ENCODE measurements around the gene AFMID.
"Not testable (repeated sequence)": the region's sequence is repeated elsewhere in the genome, so short reads cannot be mapped to it uniquely, and the experiment has no call there.

AFMID gene

DNA sequence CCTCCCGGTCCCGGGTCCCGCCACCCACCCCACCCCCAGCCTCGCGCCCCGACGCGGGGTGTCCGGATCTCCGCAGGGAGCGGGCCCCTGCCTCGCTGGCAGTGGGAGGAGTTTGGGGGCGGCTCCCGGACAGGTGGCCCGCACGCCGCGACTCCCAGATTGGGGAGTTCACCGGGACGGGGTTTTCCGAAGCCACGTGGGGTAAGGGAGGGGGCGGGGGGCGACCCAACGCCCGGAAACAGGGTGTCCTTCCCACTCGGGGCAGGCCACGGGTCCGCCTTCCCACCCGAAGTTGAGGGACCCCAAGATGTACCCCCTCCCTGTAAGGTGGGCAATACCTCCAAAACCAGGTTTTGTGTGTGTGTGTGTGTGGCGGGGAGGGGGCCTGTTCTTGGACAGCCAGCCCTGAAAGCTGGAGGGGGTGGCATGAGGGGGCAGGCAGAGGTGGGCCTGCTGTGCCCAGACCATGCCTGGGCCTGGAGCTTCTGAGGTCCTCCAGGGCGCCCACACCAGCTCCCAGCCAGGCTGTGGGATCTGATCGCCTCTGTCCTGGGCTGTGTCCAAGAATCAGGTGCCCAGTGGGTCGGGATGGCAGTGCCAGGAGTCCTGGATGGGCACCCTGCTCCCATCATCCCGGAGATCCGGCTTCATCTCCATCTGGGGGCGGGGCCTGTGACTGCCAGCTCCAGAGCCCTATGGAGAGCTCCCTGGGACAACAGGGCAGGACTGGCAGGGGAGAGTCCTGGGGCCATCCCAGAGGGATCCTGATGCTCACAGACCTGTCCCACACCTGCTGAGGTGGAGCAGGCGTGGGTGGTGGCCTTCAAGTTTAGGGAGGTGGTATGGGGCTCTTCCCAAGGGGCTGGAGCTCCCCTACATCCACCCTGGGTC, 18.0 kb upstream of the AFMID start:
- Histone ChIP-seq H3K4me3 (replicated peaks; ENCODE audit: insufficient read depth, low read length) (peak overlapping the region; percentile 82), H3K27me3 (ENCODE audit: insufficient read depth, poor library complexity, severe bottlenecking) (no peaks in the 10 kb centered on the region), H3K27ac (replicated peaks) (peak overlapping the region; percentile 45)
- DNase-seq (ENCODE audit: low read depth in 1 of 2, low spot score in 1 of 2) = no peak
- TF ChIP-seq POLR2AphosphoS5 (IDR thresholded peaks at IDR 0.05; ENCODE audit: low read depth) = no peak

DNA sequence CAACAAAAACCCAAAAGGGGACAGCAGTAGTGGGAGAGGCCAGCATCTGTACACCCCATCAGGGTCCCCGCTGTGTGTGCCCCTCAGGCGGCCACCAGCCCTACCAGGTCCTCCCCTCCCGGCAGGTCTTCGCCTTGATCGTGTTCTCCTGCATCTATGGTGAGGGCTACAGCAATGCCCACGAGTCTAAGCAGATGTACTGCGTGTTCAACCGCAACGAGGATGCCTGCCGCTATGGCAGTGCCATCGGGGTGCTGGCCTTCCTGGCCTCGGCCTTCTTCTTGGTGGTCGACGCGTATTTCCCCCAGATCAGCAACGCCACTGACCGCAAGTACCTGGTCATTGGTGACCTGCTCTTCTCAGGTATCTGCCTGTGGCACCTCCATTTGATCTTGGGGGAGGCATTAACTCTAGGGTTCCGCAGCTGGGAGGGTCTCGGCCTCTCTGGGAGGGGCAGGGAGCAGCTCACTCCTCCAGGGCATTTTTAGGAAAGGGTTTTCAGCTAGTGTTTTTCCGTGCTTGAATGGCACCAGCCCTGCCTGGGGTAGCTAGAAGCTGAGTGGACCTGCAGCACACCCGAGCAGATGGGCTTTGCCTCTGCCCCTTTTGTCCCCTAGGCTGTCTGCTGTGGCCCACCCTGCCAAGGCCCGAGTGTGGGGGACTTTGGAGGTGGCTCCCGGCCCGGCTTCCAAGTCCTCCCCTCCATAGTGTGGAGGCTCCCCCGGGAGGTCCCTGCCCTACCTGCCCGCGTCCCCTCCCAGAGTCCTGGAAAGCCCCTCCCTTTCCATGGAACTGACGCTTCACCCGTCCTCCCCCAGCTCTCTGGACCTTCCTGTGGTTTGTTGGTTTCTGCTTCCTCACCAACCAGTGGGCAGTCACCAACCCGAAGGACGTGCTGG, 16.2 kb upstream of the AFMID start:
- H3K27ac ChIP-seq (replicated peaks) = no peak overlapping the region
- no peak overlapping the region for H3K4me3 ChIP-seq (replicated peaks; ENCODE audit: insufficient read depth, low read length)
- TF ChIP-seq GABPA (IDR thresholded peaks at IDR 0.05; ENCODE audit: low read depth) = no peak
- no peak for TF ChIP-seq POLR2AphosphoS5 (IDR thresholded peaks at IDR 0.05; ENCODE audit: low read depth)
- no peak for TF ChIP-seq SPI1 (IDR thresholded peaks at IDR 0.05; ENCODE audit: borderline replicate concordance, low read depth)
- TF ChIP-seq, protein P1, sequence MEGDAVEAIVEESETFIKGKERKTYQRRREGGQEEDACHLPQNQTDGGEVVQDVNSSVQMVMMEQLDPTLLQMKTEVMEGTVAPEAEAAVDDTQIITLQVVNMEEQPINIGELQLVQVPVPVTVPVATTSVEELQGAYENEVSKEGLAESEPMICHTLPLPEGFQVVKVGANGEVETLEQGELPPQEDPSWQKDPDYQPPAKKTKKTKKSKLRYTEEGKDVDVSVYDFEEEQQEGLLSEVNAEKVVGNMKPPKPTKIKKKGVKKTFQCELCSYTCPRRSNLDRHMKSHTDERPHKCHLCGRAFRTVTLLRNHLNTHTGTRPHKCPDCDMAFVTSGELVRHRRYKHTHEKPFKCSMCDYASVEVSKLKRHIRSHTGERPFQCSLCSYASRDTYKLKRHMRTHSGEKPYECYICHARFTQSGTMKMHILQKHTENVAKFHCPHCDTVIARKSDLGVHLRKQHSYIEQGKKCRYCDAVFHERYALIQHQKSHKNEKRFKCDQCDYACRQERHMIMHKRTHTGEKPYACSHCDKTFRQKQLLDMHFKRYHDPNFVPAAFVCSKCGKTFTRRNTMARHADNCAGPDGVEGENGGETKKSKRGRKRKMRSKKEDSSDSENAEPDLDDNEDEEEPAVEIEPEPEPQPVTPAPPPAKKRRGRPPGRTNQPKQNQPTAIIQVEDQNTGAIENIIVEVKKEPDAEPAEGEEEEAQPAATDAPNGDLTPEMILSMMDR (IDR thresholded peaks at IDR 0.05; ENCODE audit: insufficient read depth, low read length) = no peak
- DNase-seq (ENCODE audit: low read depth in 1 of 2, low spot score in 1 of 2) = no peak
- H3K27me3 ChIP-seq (ENCODE audit: insufficient read depth, poor library complexity, severe bottlenecking) = no peaks in the 10 kb centered on the region

DNA sequence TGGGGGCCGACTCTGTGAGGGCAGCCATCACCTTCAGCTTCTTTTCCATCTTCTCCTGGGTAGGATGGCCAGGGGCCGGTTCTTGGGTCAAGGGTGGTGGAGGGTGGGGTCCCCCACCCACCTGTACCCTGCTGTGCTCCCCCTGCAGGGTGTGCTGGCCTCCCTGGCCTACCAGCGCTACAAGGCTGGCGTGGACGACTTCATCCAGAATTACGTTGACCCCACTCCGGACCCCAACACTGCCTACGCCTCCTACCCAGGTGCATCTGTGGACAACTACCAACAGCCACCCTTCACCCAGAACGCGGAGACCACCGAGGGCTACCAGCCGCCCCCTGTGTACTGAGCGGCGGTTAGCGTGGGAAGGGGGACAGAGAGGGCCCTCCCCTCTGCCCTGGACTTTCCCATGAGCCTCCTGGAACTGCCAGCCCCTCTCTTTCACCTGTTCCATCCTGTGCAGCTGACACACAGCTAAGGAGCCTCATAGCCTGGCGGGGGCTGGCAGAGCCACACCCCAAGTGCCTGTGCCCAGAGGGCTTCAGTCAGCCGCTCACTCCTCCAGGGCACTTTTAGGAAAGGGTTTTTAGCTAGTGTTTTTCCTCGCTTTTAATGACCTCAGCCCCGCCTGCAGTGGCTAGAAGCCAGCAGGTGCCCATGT, 15.4 kb upstream of the AFMID start:
- DNase-seq (ENCODE audit: low read depth in 1 of 2, low spot score in 1 of 2); H3K4me3 ChIP-seq (replicated peaks; ENCODE audit: insufficient read depth, low read length); H3K27me3 ChIP-seq (ENCODE audit: insufficient read depth, poor library complexity, severe bottlenecking): not testable (repeated sequence)
- peak overlapping the region; percentile 32 for H3K27ac ChIP-seq (replicated peaks)

DNA sequence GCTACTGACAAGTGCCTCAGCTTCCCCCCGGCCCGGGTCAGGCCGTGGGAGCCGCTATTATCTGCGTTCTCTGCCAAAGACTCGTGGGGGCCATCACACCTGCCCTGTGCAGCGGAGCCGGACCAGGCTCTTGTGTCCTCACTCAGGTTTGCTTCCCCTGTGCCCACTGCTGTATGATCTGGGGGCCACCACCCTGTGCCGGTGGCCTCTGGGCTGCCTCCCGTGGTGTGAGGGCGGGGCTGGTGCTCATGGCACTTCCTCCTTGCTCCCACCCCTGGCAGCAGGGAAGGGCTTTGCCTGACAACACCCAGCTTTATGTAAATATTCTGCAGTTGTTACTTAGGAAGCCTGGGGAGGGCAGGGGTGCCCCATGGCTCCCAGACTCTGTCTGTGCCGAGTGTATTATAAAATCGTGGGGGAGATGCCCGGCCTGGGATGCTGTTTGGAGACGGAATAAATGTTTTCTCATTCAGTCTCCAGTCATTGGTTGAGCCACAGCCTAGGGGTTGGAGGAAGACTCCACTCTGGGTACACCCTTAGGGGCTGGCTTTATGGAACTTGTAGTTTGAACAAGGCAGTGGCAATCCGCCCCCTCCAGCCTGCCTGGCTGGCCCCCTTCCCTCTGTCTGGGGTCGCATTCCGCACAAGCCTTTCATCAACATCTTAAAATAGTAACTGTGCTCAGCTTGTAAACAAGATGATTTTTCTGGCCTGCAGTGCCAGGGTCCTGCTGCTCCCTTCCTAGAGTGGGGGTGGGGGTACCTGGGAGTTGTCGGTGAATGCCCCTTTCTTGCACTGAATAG, 14.7 kb upstream of the AFMID start:
- Histone ChIP-seq H3K4me3 (replicated peaks; ENCODE audit: insufficient read depth, low read length) (no peak overlapping the region), H3K27me3 (ENCODE audit: insufficient read depth, poor library complexity, severe bottlenecking) (no peaks in the 10 kb centered on the region), H3K27ac (replicated peaks) (peak overlapping the region; percentile 32)
- TF ChIP-seq SPI1 (IDR thresholded peaks at IDR 0.05; ENCODE audit: borderline replicate concordance, low read depth) = peak; percentile 89; the same call in 1 of the 2 replicates
- no peak; the same call in none of the 2 replicates for TF ChIP-seq POLR2AphosphoS5 (IDR thresholded peaks at IDR 0.05; ENCODE audit: low read depth)
- DNase-seq (ENCODE audit: low read depth in 1 of 2, low spot score in 1 of 2) = peak in 1 of 2 experiments; percentile 75

DNA sequence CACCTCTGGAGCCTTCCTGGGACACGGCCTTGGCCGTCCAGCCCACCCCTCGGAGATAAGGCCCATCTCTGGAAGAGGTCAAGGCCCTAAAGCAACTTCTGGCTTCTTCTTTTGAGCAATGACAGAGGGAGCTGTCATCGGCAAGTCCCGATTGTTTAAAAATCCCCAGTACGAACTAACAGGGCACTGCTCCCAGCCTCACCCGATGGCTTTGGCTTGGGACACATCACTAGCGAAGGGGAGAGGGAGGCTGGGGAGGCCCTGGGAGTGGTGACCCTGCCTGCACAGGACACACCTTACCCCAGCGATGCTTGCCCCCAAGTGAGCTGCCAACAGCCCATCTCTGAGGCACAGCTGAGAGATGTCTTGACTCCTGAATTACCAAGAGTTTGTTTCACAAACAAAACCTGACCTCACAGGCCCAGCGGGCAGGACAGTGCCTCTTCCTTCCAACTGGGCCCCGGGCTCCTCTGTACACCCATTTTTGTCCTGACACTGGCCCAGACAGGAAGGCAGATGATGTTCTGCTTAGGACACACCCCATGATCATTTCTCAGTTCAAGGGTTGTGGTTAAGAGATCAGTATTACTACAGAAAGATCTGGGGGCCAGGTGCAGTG, 14.0 kb upstream of the AFMID start:
- TF ChIP-seq, protein P2, sequence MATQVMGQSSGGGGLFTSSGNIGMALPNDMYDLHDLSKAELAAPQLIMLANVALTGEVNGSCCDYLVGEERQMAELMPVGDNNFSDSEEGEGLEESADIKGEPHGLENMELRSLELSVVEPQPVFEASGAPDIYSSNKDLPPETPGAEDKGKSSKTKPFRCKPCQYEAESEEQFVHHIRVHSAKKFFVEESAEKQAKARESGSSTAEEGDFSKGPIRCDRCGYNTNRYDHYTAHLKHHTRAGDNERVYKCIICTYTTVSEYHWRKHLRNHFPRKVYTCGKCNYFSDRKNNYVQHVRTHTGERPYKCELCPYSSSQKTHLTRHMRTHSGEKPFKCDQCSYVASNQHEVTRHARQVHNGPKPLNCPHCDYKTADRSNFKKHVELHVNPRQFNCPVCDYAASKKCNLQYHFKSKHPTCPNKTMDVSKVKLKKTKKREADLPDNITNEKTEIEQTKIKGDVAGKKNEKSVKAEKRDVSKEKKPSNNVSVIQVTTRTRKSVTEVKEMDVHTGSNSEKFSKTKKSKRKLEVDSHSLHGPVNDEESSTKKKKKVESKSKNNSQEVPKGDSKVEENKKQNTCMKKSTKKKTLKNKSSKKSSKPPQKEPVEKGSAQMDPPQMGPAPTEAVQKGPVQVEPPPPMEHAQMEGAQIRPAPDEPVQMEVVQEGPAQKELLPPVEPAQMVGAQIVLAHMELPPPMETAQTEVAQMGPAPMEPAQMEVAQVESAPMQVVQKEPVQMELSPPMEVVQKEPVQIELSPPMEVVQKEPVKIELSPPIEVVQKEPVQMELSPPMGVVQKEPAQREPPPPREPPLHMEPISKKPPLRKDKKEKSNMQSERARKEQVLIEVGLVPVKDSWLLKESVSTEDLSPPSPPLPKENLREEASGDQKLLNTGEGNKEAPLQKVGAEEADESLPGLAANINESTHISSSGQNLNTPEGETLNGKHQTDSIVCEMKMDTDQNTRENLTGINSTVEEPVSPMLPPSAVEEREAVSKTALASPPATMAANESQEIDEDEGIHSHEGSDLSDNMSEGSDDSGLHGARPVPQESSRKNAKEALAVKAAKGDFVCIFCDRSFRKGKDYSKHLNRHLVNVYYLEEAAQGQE (IDR thresholded peaks at IDR 0.05; ENCODE audit: insufficient replicate concordance, low read depth) = no peak
- TF ChIP-seq, protein P1 (IDR thresholded peaks at IDR 0.05; ENCODE audit: insufficient read depth, low read length) = no peak
- peak; percentile 12; the same call in 1 of the 2 replicates for TF ChIP-seq POLR2AphosphoS5 (IDR thresholded peaks at IDR 0.05; ENCODE audit: low read depth)
- Histone ChIP-seq H3K27ac (replicated peaks) (peak overlapping the region; percentile 32), H3K4me3 (replicated peaks; ENCODE audit: insufficient read depth, low read length) (no peak overlapping the region), H3K27me3 (ENCODE audit: insufficient read depth, poor library complexity, severe bottlenecking) (no peaks in the 10 kb centered on the region)
- no peak for DNase-seq (ENCODE audit: low read depth in 1 of 2, low spot score in 1 of 2)
